HG03175 (cell line): Measurements from ENCODE around the gene UBXN1.

Experiments
- ATAC-seq: cut with Tn5 transposase; IDR thresholded peaks from one replicate; pipeline ENCODE4 v1.9.1; 2021; ENCODE audit warnings: mild to moderate bottlenecking, moderate library complexity; ENCODE audit not compliant: unreplicated experiment

The UBXN1 gene, protein sequence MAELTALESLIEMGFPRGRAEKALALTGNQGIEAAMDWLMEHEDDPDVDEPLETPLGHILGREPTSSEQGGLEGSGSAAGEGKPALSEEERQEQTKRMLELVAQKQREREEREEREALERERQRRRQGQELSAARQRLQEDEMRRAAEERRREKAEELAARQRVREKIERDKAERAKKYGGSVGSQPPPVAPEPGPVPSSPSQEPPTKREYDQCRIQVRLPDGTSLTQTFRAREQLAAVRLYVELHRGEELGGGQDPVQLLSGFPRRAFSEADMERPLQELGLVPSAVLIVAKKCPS

DNA sequence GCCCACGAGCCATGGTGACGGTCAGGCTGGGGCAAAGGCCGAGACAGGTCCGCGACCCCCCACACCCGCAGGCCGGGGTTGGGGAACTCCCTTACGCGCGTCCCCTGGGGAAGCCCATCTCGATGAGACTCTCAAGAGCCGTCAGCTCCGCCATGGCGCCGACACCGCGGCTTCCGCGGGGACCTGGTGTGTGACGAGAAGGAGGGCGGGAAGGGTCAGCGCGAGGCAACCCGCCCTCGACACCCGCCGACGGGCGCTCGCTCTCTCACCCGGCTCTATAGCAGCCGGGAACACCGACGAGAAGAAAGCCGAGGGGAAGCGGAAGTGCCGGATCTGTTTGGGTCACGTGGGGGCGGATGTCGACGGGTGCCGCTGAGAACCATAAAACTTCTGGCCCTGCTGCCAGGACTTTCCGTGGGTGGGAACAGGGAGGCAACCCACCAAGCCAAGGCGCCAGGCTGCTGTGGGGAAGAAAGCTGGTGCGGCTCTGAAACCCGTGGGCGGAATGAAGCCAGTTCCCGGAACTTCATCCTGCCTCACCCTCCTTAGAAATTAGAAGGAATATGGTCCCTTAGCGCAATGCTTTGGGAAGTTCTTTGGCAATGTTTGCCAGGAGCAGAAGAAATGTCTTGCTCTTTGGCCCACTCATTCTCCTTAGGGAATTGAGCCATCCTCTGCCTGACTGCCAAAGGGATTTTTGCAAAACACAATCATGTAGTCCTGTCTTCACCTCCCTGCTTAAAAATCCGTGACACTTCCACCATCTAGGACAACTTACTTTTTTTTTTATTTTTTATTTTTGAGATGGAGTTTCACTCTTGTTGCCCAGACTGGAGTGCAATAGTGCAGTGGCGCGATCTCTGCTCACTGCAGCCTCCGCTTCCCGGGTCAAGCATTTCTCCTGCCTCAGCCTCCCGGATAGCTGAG is at the start of gene UBXN1:
UBXN1 (minus strand) TSS at position 304 of the 927 bp plus-strand sequence; CDS start at position 154, 150 bp downstream.
- peak; percentile 75 for ATAC-seq

DNA sequence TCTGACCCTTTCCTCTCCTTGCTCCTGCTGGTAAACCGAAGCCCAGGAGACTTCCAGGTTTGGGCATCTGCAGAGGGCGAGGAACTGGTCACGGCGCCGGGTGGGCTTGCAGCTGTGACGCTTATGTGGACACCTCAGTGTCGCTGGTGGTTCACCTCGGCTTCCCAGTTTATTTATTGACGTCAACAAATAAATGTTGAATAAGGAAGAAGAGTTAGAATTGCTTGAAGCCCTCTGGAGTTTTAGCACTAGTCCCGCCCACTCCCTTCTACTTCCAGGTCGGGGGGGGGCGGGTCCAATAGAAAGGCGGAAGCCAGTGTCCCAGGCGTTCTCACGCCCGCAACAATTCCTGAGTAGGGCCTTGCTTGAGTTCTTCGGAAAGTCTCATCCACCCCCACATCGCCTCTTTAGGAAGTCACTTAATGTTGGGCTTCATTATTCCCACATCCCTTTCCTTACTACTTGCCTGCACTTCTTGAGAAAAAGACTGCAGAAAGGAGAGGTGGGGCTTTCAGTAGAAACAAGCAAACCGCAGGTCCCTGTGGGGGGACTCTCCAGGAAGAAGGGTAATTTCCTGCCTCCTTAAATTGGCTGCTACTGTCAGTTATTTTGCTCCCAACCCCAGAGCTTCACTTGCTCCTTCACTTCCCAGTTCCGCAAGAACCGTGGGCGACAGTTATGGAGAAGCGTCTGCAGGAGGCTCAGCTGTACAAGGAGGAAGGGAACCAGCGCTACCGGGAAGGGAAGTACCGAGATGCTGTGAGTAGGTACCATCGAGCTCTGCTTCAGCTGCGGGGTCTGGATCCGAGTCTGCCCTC is 49.5 kb upstream of the UBXN1 start, which contains the start of gene TTC9C:
TTC9C (plus strand) TSS at position 316 of the 818 bp plus-strand sequence; CDS start at position 679, 363 bp downstream.
- no peak for ATAC-seq

DNA sequence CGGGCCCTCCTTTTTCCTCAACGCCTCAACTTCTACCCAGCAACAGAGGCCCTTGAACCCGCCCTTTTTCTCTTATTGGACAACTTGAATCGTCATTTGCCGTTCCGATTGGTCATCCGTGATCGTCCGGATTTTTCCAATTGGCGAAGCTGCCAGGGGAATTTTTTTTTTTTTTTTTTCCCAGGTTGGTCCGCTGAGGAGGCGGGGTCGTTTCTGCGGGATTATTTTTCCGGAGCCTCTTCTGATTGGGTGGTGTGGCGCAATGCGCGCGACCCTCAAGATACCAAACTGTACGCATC is 48.9 kb upstream of the UBXN1 start:
- ATAC-seq: peak; percentile 57

DNA sequence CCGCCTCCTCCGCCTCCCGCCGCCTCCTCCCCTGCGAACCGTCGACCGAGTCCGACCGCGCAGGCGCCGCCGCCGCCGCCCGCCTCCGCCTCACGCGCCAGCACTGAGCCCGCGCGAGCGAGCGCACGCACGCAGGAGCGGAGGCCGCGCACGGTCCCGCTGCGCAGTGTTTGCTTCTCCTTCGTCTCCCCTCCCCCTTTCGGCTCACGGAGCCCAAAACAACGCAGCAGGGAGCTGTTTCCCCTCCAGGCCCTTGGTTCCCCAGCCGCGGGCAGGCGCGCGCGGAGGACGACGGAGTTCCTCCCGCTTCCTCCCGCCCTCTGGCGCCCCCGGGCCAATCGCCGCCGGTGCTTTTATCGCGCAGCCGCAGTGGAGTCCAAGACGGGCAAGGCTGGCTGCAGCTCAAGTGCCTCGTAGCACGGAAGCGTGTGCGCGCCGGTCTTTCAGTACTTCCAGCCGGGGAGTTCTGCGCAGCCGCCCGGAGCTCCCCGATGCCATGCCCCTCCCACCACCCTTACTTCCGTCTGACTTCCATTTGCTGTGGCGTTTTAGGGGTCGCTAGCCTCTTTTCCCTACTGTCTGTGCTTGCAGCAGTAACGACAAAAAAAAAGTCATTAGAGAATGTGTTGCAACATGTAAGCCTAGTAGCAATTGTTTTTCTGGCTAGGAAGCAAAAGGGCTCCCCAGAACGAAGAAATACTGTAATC is 48.4 kb upstream of the UBXN1 start, which contains the start of gene HNRNPUL2:
HNRNPUL2 (minus strand) TSS at position 293 of the 707 bp plus-strand sequence. CDS start 301 bp downstream, outside the sequence.
- ATAC-seq: peak; percentile 78

DNA sequence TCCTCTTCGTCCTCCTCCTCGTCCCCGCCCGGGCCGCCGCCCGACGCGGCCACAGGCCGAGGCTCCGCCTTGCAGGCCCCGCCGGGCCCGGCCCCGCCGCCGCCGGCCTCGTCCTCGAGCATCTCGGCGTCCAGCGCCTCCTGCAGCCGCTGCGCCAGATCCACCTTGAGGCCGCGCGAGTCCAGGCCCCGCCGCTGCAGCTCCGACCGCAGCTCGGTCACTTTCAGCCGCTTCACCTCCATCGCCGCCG is 48.0 kb upstream of the UBXN1 start:
- ATAC-seq: no peak

DNA sequence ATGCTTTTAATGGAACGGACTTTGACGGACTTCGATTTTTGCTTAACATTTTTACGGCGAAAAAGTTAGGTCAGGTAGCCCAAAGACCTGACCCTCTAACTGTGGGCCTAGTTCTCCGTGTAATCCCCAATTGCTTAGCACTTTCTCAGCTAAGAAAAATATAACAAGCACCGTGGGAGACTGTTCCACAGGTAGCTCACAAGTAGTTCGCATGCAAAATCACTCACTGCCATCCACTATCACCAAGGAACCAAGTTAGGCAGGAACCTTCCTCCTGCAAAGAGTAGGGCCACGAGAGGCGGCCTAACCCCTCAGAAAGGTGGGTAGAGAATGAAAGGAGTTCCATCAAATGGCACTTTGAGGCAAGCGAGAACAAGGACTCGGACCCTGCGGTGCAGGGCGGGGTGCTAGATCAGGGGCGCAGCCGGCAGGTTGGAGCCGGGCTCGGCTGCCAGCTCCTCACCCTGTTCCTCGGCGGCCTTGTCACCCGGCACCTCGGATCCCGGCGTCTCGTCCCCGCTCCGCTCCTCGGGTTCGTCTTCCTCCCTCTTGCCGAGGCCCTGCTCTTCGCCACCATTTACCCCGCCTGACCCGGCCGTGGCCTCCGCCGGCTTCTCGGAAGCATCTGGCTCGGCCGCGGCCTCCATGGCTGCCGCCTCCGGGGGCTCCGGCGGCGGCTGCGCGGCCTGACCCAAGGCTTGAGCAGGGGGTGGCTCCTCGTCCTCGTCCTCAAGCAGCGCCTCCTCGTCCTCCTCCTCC is 47.5 kb upstream of the UBXN1 start:
- ATAC-seq: no peak

DNA sequence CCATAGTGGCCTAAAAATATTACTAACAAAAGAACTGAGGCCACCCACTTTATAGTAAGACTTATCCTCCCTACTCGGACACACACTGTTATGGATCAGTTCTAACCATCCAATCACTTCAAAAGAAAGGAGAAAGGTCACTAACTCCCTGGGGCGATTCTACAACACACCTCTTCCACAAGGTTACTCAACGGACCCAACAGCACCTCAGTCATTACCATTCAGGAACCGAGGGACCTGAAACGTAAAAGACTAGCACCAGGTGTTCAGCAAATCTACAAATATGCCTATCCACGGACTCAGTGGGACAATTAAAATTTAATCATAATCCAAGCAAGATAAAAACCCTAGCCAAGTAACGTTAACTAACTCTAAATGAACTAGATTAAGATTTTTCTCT is 46.8 kb upstream of the UBXN1 start:
- no peak for ATAC-seq

DNA sequence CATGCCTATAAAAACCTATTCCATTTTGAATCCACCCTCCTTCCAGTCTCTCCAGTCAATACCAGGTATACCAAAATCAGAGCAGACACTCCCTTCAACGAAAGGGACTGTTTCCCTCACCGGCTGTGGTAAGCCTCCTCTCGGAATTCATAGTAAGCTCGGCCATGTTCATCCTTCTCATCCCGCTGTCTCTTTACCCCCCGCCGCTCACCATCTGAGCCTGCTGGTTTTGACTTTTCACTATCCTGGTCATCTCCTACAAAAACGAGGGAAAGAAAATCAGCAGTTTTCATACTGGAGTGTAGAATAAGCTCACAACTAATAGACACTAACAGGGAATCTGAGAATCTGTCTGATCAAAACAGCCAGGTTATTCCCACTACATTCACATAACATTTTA is 45.3 kb upstream of the UBXN1 start:
- ATAC-seq: no peak

DNA sequence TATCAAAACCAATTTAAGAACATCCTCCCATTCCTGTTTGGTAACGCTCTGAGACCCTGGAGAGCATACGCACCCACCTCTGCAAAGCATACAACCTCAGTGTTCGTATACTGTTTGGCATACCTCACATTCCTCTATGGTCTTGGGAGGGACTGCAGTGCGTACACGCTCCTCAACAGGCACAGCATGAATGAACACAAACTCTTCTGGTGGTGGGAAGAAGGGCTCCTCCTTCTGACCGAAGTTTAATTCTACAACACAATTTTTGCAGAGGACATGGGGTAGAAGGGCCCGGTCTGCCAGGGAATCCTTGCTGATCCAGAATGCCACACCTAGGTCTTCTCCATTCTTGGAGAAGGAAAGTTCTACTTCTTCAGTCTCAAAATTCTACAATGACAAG is 43.1 kb upstream of the UBXN1 start:
- ATAC-seq: no peak

DNA sequence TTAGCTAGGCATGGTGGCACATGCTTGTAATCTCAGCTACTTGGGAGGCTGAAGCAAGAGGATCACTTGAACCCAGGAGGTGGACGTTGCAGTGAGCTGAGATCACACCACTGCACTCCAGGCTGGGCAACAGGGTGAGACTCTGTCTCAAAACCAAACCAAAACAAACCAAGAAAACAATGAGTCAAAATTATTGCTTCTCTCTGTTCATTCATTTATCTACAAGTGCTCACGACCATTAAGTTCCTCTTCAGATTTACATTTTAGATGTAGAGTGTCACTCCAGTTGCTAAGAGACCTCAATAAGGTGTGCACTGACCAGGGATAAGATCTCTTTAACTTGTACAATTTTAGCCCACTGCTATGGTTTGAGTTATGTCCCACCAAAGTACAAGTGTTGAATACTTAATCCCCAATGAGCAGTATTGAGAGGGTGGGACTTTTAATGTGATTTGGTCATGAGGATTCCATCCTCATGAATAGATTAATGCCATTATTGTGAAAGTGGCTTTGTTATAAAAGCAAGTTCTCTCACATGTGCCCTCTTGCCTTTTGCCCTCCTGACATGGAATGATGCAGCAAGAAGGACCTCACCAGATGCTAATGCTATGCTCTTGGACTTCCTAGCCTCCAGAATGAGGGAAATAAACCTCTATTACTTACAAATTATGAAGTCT is 40.6 kb upstream of the UBXN1 start:
- ATAC-seq: no peak

DNA sequence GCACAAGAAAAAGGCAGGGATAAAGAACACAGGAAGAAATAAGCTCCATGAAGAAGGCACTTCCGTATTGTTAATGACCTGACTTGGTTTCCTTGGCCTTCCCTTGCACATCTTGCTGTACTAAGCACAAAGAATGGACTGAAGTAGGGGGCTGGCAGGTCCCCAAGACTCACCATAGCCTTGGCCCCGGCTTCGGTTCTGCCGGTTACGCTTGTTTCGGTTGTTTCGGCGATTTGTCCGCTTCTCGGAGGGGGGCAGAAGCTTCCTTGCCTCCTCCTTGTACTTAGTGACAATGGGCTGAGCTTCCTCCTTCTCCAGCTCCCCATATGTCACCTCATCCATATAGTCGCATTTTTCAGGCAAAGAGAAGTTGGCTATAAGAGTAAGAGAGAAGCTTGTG is 37.9 kb upstream of the UBXN1 start:
- ATAC-seq: no peak

DNA sequence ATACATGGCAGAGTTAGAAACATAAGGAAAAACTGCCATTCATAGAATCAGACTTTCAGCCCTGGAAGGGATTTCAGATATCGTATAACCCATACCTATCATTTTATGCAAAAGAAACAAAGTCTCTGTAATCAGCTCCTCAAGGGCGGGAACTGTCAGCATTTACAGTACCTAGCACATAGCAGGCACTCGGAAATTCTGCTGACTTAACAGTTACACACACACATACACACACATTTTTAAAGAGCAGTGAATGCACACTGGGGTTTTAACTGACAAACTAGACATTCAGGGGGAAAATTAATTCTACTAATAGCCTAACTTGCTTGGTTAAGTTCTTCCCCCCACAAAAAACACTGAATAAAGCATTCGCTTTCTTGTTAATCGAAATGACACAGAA is 37.3 kb upstream of the UBXN1 start:
- no peak for ATAC-seq

DNA sequence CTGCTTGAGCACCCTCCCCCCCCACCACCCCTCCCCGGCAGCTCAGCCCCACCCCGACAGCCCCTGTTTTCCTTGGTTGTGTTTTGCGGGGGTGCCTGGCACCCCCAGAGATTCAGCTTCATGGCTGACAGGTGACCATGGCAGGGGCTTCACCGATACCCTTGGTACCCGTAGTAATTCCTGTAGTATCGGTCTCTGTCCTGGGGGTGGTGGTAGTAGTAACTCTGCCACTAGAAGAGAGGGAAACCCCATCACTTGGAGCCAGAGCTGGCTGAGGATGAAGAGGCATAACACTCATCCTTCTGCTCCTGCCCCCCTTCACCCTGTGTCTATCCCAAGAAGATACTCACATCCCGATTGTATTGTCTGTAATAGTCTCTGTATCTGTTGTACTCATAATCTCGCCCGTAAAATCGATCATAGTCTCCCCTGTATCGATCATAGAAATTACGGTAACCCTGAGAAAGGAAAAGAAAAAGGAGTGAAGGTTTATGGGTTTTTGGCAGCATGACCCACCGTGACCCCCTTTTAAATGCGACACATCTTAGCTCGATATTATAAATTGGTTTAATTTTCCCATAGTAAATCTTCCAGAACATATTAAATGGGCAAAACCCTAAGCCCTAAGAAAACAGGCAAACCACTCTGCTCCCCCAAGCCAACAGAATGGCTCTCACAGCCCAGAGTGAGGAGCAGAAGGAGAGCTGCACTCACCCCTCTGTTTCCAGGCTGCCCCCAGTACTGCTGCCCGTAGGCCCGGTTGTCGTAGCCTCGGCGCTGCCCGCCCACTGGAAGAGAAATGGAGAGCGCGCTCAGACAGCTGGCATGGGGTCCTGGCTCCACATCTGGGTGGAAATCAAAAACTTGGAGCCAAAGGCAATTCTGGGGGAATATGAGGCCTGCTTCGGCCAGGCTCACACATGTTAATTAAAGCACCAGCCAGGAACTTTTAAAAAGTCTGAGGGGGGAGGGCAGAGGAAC is 36.6 kb upstream of the UBXN1 start:
- no peak for ATAC-seq

DNA sequence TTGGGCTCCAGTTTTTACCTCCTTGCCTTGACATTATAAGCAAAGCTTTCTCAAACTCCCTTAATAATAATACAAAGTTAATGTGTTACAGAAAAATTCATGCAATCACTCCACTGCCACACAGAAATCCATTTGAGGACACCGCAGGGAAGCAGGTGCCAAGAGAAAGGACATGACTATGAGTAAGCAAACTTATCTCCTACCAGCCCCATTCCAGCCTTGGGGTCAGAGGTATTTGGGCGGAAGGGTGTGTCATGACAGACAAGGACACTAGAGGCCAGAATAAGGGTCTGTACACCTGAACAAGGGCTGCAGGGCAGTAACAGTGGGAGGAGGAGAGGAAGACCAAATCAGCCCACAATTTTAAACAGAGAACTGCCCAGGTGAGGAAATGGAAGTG is 34.5 kb upstream of the UBXN1 start:
- ATAC-seq: no peak

DNA sequence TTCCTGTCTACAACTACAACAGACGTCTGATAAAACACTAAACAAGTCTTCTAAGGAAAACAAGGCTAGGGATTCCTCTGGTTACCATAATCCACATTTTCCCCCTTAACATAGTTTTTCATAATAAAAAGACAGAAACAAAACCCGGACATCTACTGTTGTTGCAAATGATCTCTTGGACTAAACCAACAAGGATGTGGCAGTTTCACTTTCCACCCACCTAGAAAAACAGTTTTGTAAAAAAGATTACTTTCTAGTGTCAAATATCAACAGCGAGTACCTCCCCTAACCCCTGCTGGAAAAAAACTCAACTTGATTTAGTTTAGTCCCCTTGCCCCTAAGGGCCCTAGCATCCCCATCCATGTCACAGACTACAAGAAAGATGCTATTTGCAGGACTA is 34.0 kb upstream of the UBXN1 start:
- no peak for ATAC-seq

DNA sequence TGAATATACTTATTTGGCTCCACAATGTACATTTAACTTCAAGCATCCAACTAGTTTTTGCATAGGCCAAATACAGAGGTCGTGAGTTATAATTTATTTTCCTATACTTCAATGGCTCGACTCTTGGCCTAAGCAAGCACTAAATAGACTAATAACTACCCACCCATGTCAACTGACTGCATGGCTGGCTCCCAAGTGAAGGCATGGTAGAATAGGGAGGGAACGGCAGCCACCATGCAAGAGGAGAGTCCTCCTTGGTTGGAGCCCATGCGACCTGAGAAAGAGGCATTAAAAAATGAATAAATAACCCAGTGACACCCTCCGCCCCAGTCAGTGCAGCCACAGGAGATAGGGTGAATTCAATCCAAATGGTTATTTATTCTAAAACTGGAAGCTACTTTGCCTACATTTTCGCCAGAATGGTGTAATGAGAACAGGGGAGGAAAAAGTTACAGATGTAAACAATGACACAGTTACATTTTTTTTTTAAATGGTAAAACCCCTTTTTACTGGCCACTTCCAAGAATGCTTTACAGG is 33.5 kb upstream of the UBXN1 start:
- ATAC-seq: no peak

DNA sequence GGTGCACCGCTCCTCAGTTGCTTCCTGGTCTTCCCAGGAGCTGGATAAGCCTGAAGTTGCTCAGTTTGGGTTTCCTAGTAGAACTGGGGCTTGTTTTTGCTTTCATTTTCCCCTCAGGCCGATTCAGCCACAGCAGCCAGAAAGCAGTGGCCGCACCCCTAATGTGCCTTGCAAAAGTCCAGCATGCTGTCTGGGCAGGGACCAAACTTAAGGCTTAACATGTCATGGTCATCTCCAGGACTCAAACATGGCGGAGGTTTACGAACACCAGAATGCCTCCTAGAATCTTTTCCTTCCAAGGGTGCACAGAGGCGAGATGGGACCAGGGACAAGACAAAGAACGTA is 31.1 kb upstream of the UBXN1 start:
- ATAC-seq: no peak
